ENCODE results near the gene ASTN2.

DNA sequence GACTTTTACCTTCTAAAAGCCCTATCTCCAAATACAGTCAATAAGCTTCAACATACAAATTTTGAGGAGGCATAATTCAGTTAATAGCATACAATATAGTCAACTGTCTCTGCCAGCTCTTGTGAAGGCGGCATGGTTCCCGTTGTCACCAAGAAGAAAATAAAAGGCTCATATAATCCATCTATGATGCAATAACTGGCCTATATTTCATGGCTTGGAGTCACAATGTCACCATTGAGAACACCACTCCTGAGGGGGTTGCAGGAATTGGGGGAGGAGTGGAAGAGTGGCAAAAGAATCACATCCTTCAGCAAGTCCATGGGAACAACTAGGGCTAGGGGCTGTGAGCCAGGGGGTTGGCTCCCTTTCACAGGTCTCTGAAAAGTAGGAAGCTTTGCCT lies 16.0 kb upstream of the ASTN2 start:
- TF ChIP-seq REST (IDR thresholded peaks at IDR 0.05) (no peak), HDAC2 (IDR thresholded peaks at IDR 0.05) (no peak)
